OCI-LY1 (cell line): ENCODE data around the gene EPHA1.
"Not testable (repeated sequence)": the region's sequence is repeated elsewhere in the genome, so short reads cannot be mapped to it uniquely, and the experiment has no call there.

ENCODE experiments used
- H2AFZ ChIP-seq: fragments of 200-600 bp; sonication (generic), shearing (Covaris generic); 2 replicates; pipeline ENCODE4 v1.6.0; 2014; ENCODE audit warnings: antibody characterized with exemption, mild to moderate bottlenecking, low read length
- H3F3A ChIP-seq: fragments of 200-600 bp; sonication (generic), shearing (Covaris generic); 2 replicates; pipeline ENCODE4 v1.6.0; 2014; ENCODE audit warnings: mild to moderate bottlenecking, antibody characterized with exemption, low read length, moderate library complexity; ENCODE audit not compliant: insufficient read depth
- H3K27ac ChIP-seq: fragments of 200-600 bp; sonication (generic); 2 replicates; pipeline ENCODE4 v1.5.1; 2014; ENCODE audit warnings: low read length, mixed run types, mild to moderate bottlenecking, low read depth; ENCODE audit not compliant: poor library complexity, severe bottlenecking
- H3K27me3 ChIP-seq: fragments of 200-600 bp; sonication (generic); 2 replicates; pipeline ENCODE4 v1.6.0; 2014; ENCODE audit warnings: antibody characterized with exemption, mild to moderate bottlenecking, low read length, moderate library complexity; ENCODE audit not compliant: insufficient read depth
- H3K36me3 ChIP-seq: fragments of 200-600 bp; sonication (generic); 2 replicates; pipeline ENCODE4 v1.6.1; 2014; ENCODE audit warnings: mild to moderate bottlenecking, antibody characterized with exemption, low read length, moderate library complexity, mixed read lengths; ENCODE audit not compliant: insufficient read depth
- H3K4me1 ChIP-seq: fragments of 200-600 bp; sonication (generic); 2 replicates; pipeline ENCODE4 v1.5.1; 2014; ENCODE audit warnings: mild to moderate bottlenecking, low read length, moderate library complexity; ENCODE audit not compliant: insufficient read depth, severe bottlenecking
- H3K4me2 ChIP-seq: fragments of 200-600 bp; sonication (generic), shearing (Covaris generic); 2 replicates; pipeline ENCODE4 v1.6.1; 2014; ENCODE audit warnings: low read length
- H3K4me3 ChIP-seq: fragments of 200-600 bp; sonication (generic); 2 replicates; pipeline ENCODE4 v1.5.1; 2014; ENCODE audit warnings: low read length, low read depth, mild to moderate bottlenecking, mixed read lengths; ENCODE audit not compliant: poor library complexity, severe bottlenecking
- H3K79me2 ChIP-seq: fragments of 200-600 bp; shearing (Covaris generic); 2 replicates; pipeline ENCODE4 v1.6.1; 2016; ENCODE audit warnings: mixed run types, low read length, mixed read lengths; ENCODE audit not compliant: insufficient read depth
- H3K9ac ChIP-seq: fragments of 200-600 bp; sonication (generic), shearing (Covaris generic); 2 replicates; pipeline ENCODE4 v1.6.1; 2014; ENCODE audit warnings: mild to moderate bottlenecking, low read length, mixed read lengths
- H3K9me2 ChIP-seq: fragments of 200-600 bp; sonication (generic), shearing (Covaris generic); 2 replicates; pipeline ENCODE4 v1.6.1; 2014; ENCODE audit warnings: low read depth, mild to moderate bottlenecking, low read length, mixed read lengths
- H3K9me3 ChIP-seq: fragments of 200-600 bp; shearing (Covaris generic); 2 replicates; pipeline ENCODE4 v1.6.1; 2014; ENCODE audit warnings: low read length, mixed read lengths
- H4K20me1 ChIP-seq: fragments of 200-600 bp; sonication (generic), shearing (Covaris generic); 2 replicates; pipeline ENCODE4 v1.6.0; 2016; ENCODE audit warnings: mild to moderate bottlenecking, low read length; ENCODE audit not compliant: insufficient read depth
- EZH2 ChIP-seq: fragments of 200-600 bp; sonication (generic), shearing (Covaris generic); IDR thresholded peaks from 2 replicates; pipeline ENCODE4 v1.8.0; 2017; ENCODE audit warnings: borderline replicate concordance, mixed run types, mild to moderate bottlenecking, antibody characterized with exemption, low read length, moderate library complexity, mixed read lengths
- TF ChIP-seq, protein P1 (sequence below): fragments of 200-600 bp; sonication (generic), shearing (Covaris generic); IDR thresholded peaks from 2 replicates; pipeline ENCODE4 v1.5.1; 2017; ENCODE audit warnings: mild to moderate bottlenecking, antibody characterized with exemption, low read length, moderate library complexity, mixed read lengths

The EPHA1 gene

GRCh38 chr7:143422033-143422432 lies 13.4 kb upstream of the EPHA1 start:
- H3K79me2 ChIP-seq, result no peaks in the 10 kb centered on the region
- H3K36me3 ChIP-seq, result no peaks in the 10 kb centered on the region
- no peak overlapping the region for H3K4me3 ChIP-seq
- no peak overlapping the region for H3K27ac ChIP-seq
- H3K9me3 ChIP-seq, result no peaks in the 10 kb centered on the region
- no peaks in the 10 kb centered on the region for H3K9me2 ChIP-seq
- no peaks in the 10 kb centered on the region for H3F3A ChIP-seq
- no peaks in the 10 kb centered on the region for H4K20me1 ChIP-seq
- no peak overlapping the region for H2AFZ ChIP-seq
- no peaks in the 10 kb centered on the region for H3K4me1 ChIP-seq
- no peak overlapping the region for H3K4me2 ChIP-seq
- H3K9ac ChIP-seq, result no peak overlapping the region
- H3K27me3 ChIP-seq, result peaks cover 3% of the 10 kb centered on the region; the same call in 1 of the 2 replicates
- TF ChIP-seq, protein P1, sequence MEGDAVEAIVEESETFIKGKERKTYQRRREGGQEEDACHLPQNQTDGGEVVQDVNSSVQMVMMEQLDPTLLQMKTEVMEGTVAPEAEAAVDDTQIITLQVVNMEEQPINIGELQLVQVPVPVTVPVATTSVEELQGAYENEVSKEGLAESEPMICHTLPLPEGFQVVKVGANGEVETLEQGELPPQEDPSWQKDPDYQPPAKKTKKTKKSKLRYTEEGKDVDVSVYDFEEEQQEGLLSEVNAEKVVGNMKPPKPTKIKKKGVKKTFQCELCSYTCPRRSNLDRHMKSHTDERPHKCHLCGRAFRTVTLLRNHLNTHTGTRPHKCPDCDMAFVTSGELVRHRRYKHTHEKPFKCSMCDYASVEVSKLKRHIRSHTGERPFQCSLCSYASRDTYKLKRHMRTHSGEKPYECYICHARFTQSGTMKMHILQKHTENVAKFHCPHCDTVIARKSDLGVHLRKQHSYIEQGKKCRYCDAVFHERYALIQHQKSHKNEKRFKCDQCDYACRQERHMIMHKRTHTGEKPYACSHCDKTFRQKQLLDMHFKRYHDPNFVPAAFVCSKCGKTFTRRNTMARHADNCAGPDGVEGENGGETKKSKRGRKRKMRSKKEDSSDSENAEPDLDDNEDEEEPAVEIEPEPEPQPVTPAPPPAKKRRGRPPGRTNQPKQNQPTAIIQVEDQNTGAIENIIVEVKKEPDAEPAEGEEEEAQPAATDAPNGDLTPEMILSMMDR, result no peak
- TF ChIP-seq EZH2, result no peak

GRCh38 chr7:143420624-143421023 lies 12.0 kb upstream of the EPHA1 start:
- not testable (repeated sequence) for H3F3A ChIP-seq, H3K4me3 ChIP-seq, H3K79me2 ChIP-seq, H3K27me3 ChIP-seq, H3K36me3 ChIP-seq, H3K9me2 ChIP-seq, H3K4me1 ChIP-seq, H2AFZ ChIP-seq, H3K9me3 ChIP-seq, H3K27ac ChIP-seq, H3K4me2 ChIP-seq, H3K9ac ChIP-seq, H4K20me1 ChIP-seq

- Histone ChIP-seq H3K27ac (no peak overlapping the region), H3K9me3 (no peaks in the 10 kb centered on the region), H3K4me2 (no peak overlapping the region), H3K27me3 (peaks cover under 1% of the 10 kb centered on the region), H3K4me3 (no peak overlapping the region), H2AFZ (no peak overlapping the region), H3K4me1 (no peaks in the 10 kb centered on the region), H4K20me1 (no peaks in the 10 kb centered on the region), H3K9ac (no peak overlapping the region), H3K9me2 (no peaks in the 10 kb centered on the region), H3K36me3 (no peaks in the 10 kb centered on the region), H3F3A (no peaks in the 10 kb centered on the region), H3K79me2 (no peaks in the 10 kb centered on the region)
- no peak for TF ChIP-seq EZH2
Observed at GRCh38 chr7:143419880-143420279, 11.2 kb upstream of the EPHA1 start.

DNA sequence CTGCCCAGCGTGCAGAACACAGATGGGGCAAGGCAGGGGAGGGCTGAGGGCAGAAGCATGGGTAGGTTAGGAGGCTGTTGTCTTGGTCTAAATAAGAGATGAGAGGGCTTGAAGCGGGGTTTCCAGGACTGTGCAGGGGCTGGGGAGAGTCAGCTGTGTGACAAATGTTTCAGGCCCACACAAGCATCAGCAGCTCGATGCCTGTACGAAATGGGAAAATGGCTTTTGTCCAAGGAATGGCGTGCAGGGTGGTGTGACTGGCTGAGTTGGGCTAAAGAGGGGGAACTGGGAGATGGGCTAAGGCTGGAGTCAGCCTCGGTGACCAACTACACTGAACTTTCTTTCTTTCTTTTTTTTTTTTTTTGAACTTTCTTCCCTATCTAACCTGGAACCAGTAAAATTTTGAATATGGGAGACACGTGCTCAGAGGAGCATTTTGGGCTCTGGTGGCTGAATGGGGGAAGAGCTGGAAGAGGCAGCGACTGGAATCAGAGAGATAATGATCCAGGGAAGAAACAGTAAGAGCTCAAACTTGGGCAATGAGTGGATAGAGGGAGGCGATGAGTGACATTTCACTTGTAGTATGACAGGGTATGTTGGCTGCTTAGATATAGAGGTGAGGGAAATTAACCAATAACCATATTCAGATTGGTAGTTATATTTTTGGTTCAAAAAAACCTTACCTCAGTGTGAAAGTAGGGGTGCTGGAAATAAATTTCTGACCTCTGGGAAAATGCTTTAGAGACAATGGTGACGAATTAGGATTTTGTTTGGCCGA lies 10.2 kb upstream of the EPHA1 start:
- H3K9me3 ChIP-seq, result no peaks in the 10 kb centered on the region
- H3K4me1 ChIP-seq, result no peaks in the 10 kb centered on the region
- H3K27me3 ChIP-seq, result no peaks in the 10 kb centered on the region; the same call in 1 of the 2 replicates
- no peaks in the 10 kb centered on the region for H3K9me2 ChIP-seq
- H3F3A ChIP-seq, result no peaks in the 10 kb centered on the region
- H3K4me3 ChIP-seq, result no peak overlapping the region
- H3K9ac ChIP-seq, result no peak overlapping the region
- no peak overlapping the region for H3K27ac ChIP-seq
- TF ChIP-seq, protein P1, result no peak
- no peak for TF ChIP-seq EZH2
- no peak overlapping the region for H2AFZ ChIP-seq
- no peaks in the 10 kb centered on the region for H4K20me1 ChIP-seq
- H3K36me3 ChIP-seq, result no peaks in the 10 kb centered on the region
- no peak overlapping the region for H3K4me2 ChIP-seq
- no peaks in the 10 kb centered on the region for H3K79me2 ChIP-seq
